ENCODE data around the gene DCBLD2.

The DCBLD2 gene

GRCh38 chr3:98782824-98783500 lies 118.5 kb downstream of the DCBLD2 start:
- Histone ChIP-seq H3K27me3 (ENCODE audit: insufficient read depth, poor library complexity, severe bottlenecking) (no peaks in the 10 kb centered on the region), H3K27ac (replicated peaks) (no peak overlapping the region), H3K4me3 (replicated peaks; ENCODE audit: insufficient read depth, low read length) (no peak overlapping the region)
- no peak for TF ChIP-seq SPI1 (IDR thresholded peaks at IDR 0.05; ENCODE audit: borderline replicate concordance, low read depth)
- no peak for TF ChIP-seq GABPA (IDR thresholded peaks at IDR 0.05; ENCODE audit: low read depth)
- TF ChIP-seq, protein P1, sequence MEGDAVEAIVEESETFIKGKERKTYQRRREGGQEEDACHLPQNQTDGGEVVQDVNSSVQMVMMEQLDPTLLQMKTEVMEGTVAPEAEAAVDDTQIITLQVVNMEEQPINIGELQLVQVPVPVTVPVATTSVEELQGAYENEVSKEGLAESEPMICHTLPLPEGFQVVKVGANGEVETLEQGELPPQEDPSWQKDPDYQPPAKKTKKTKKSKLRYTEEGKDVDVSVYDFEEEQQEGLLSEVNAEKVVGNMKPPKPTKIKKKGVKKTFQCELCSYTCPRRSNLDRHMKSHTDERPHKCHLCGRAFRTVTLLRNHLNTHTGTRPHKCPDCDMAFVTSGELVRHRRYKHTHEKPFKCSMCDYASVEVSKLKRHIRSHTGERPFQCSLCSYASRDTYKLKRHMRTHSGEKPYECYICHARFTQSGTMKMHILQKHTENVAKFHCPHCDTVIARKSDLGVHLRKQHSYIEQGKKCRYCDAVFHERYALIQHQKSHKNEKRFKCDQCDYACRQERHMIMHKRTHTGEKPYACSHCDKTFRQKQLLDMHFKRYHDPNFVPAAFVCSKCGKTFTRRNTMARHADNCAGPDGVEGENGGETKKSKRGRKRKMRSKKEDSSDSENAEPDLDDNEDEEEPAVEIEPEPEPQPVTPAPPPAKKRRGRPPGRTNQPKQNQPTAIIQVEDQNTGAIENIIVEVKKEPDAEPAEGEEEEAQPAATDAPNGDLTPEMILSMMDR (IDR thresholded peaks at IDR 0.05; ENCODE audit: insufficient read depth, low read length), result no peak
- TF ChIP-seq POLR2AphosphoS5 (IDR thresholded peaks at IDR 0.05; ENCODE audit: low read depth), result no peak
- DNase-seq (ENCODE audit: low read depth in 1 of 2, low spot score in 1 of 2), result no peak

DNA sequence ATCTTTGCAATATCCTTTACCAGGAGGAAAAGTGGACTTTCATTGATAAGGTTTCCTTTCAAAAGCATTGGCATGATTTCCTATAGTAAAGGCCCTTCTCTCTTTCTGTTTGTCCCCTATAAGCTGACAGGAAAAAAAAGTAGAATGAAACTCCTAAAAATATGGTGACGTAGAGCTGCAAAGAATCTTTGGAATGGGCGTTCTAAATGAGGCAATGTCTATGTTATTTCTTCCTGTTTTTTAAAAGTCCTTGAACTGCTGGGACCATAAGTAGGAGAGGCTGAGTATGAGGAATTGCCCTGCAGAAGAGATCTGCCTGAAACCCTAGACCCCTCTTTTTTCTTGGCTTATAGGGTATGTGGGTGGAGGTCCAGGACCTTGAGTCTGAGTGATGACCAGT lies 121.2 kb downstream of the DCBLD2 start:
- TF ChIP-seq, protein P2, sequence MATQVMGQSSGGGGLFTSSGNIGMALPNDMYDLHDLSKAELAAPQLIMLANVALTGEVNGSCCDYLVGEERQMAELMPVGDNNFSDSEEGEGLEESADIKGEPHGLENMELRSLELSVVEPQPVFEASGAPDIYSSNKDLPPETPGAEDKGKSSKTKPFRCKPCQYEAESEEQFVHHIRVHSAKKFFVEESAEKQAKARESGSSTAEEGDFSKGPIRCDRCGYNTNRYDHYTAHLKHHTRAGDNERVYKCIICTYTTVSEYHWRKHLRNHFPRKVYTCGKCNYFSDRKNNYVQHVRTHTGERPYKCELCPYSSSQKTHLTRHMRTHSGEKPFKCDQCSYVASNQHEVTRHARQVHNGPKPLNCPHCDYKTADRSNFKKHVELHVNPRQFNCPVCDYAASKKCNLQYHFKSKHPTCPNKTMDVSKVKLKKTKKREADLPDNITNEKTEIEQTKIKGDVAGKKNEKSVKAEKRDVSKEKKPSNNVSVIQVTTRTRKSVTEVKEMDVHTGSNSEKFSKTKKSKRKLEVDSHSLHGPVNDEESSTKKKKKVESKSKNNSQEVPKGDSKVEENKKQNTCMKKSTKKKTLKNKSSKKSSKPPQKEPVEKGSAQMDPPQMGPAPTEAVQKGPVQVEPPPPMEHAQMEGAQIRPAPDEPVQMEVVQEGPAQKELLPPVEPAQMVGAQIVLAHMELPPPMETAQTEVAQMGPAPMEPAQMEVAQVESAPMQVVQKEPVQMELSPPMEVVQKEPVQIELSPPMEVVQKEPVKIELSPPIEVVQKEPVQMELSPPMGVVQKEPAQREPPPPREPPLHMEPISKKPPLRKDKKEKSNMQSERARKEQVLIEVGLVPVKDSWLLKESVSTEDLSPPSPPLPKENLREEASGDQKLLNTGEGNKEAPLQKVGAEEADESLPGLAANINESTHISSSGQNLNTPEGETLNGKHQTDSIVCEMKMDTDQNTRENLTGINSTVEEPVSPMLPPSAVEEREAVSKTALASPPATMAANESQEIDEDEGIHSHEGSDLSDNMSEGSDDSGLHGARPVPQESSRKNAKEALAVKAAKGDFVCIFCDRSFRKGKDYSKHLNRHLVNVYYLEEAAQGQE (IDR thresholded peaks at IDR 0.05; ENCODE audit: insufficient replicate concordance, low read depth), result no peak
- TF ChIP-seq POLR2AphosphoS5 (IDR thresholded peaks at IDR 0.05; ENCODE audit: low read depth), result no peak
- TF ChIP-seq GABPA (IDR thresholded peaks at IDR 0.05; ENCODE audit: low read depth), result no peak
- TF ChIP-seq SPI1 (IDR thresholded peaks at IDR 0.05; ENCODE audit: borderline replicate concordance, low read depth), result no peak
- TF ChIP-seq, protein P1 (IDR thresholded peaks at IDR 0.05; ENCODE audit: insufficient read depth, low read length), result no peak
- no peaks in the 10 kb centered on the region for H3K27me3 ChIP-seq (ENCODE audit: insufficient read depth, poor library complexity, severe bottlenecking)
- no peak overlapping the region for H3K27ac ChIP-seq (replicated peaks)
- H3K4me3 ChIP-seq (replicated peaks; ENCODE audit: insufficient read depth, low read length), result no peak overlapping the region
- no peak for DNase-seq (ENCODE audit: low read depth in 1 of 2, low spot score in 1 of 2)

DNA sequence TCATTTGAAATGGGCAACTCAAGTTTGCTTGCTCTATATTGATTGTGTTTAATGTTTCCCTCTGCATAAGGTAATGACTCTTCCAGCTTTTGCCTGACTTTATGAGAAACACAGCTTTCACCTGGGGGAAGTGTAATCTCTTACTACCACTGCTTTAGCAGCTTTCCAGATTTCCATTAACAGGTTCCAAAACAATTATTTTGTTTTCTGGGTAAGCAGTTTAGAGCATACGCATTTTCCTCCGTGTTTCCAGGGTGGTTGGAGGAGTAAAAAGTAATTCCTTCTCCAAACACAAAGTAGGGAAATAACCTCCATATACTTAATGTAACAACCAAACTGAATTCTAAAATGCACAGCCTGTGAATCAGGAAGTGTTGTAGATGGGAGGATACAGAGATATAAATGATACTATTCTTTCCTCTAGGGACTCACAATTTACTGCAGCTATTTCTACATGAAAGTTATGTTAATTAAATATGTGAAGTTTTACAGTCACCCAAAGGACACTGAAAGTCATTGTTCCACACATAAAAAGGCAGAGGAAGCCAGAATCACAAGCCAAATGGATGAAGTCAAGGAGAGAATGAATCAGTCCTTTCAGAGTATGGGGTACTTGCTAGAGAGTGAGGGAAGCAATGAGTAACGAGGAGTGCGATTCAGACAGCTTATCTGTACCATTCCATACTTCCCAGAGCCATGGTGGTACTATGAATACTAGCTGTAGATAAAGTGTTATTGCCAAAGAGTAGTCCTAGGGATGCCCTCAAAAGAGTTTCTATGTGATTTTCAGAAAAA lies 121.8 kb downstream of the DCBLD2 start:
- Histone ChIP-seq H3K27ac (replicated peaks) (no peak overlapping the region), H3K4me3 (replicated peaks; ENCODE audit: insufficient read depth, low read length) (no peak overlapping the region), H3K27me3 (ENCODE audit: insufficient read depth, poor library complexity, severe bottlenecking) (no peaks in the 10 kb centered on the region)
- no peak for DNase-seq (ENCODE audit: low read depth in 1 of 2, low spot score in 1 of 2)
- TF ChIP-seq, protein P1 (IDR thresholded peaks at IDR 0.05; ENCODE audit: insufficient read depth, low read length), result no peak
- TF ChIP-seq SPI1 (IDR thresholded peaks at IDR 0.05; ENCODE audit: borderline replicate concordance, low read depth), result no peak
- TF ChIP-seq, protein P2 (IDR thresholded peaks at IDR 0.05; ENCODE audit: insufficient replicate concordance, low read depth), result no peak
- TF ChIP-seq POLR2AphosphoS5 (IDR thresholded peaks at IDR 0.05; ENCODE audit: low read depth), result no peak
- no peak for TF ChIP-seq GABPA (IDR thresholded peaks at IDR 0.05; ENCODE audit: low read depth)
